ENCODE measurements around the gene CLIP2.

DNA sequence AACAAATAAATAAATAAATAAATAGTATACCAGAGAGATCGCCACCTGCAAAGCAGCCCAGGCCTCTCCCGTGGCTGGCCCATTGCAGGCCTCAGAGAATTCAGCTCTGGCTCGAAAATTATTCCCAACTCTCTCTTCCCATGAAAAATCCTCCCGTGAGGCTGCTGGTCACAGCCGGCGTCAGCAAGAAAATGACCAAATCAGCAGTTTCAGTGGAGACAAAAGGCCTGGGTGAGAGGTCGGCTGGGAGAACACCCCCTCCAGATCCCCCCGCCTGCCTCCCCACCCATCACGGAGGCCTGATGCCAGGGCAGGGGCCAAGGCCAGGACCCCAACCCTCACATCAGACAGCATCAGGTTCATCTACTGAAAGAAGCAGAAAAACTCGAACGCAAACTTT is 3.1 kb upstream of the CLIP2 start:
- no peak for TF ChIP-seq EZH2 (IDR thresholded peaks at IDR 0.05; ENCODE audit: borderline replicate concordance, insufficient read depth, low read length, poor library complexity, severe bottlenecking)
- no peak for TF ChIP-seq EP300 (conservative IDR thresholded peaks at IDR 0.05; ENCODE audit: poor library complexity, severe bottlenecking)
- TF ChIP-seq TAF1 (IDR thresholded peaks at IDR 0.05; ENCODE audit: low read depth) = no peak
- TF ChIP-seq, protein P1, sequence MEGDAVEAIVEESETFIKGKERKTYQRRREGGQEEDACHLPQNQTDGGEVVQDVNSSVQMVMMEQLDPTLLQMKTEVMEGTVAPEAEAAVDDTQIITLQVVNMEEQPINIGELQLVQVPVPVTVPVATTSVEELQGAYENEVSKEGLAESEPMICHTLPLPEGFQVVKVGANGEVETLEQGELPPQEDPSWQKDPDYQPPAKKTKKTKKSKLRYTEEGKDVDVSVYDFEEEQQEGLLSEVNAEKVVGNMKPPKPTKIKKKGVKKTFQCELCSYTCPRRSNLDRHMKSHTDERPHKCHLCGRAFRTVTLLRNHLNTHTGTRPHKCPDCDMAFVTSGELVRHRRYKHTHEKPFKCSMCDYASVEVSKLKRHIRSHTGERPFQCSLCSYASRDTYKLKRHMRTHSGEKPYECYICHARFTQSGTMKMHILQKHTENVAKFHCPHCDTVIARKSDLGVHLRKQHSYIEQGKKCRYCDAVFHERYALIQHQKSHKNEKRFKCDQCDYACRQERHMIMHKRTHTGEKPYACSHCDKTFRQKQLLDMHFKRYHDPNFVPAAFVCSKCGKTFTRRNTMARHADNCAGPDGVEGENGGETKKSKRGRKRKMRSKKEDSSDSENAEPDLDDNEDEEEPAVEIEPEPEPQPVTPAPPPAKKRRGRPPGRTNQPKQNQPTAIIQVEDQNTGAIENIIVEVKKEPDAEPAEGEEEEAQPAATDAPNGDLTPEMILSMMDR (IDR thresholded peaks at IDR 0.05; ENCODE audit: poor library complexity, severe bottlenecking) = no peak

All from neural cell (in vitro differentiated cells).